Neural progenitor cell (in vitro differentiated cells): ENCODE results near the gene PLIN5.

Experiments
- CTCF ChIP-seq: fragments of 200-600 bp; sonication (generic); IDR thresholded peaks from 2 replicates; pipeline ENCODE4 v1.5.1; 2017; ENCODE audit warnings: antibody characterized with exemption, mild to moderate bottlenecking
- EZH2 ChIP-seq: fragments of 200-600 bp; sonication (generic); IDR thresholded peaks from 2 replicates; pipeline ENCODE4 v1.6.1; 2017; ENCODE audit warnings: antibody characterized with exemption, mild to moderate bottlenecking, moderate library complexity
- EZH2phosphoT487 ChIP-seq: fragments of 200-600 bp; sonication (generic); IDR thresholded peaks from 2 replicates; pipeline ENCODE4 v1.6.1; 2017; ENCODE audit warnings: antibody characterized with exemption

- TF ChIP-seq CTCF (no peak), EZH2 (no peak), EZH2phosphoT487 (no peak)
Observed at GRCh38 chr19:4488496-4488895, 46.5 kb downstream of the PLIN5 start.
